GM23338 (cell line): Measurements from ENCODE around the gene ZBTB7A. TPM values are rescaled to one million over a fixed set of nuclear protein-coding genes. Genes with fewer than 3 reads are reported as not detected.

ENCODE experiments used
- ATAC-seq: fragments of 200-7000 bp; cut with Tn5 transposase; 3 replicates; pipeline ENCODE4 v1.9.1; 2020
- DNase-seq: peaks from one replicate; pipeline ENCODE4 v3.0.0-alpha.2; 2015; ENCODE audit warnings: low spot score
- H2AFZ ChIP-seq: fragments of 200-600 bp; sonication (generic); 2 replicates; pipeline ENCODE4 v1.8.0; 2016; ENCODE audit warnings: antibody characterized with exemption, mild to moderate bottlenecking, moderate library complexity
- H3F3A ChIP-seq: fragments of 200-600 bp; sonication (generic); replicated peaks from 2 replicates; pipeline ENCODE4 v1.8.0; 2017; ENCODE audit warnings: antibody characterized with exemption, mixed run types, low read depth
- H3K27ac ChIP-seq: fragments of 200-600 bp; sonication (generic); 2 replicates; pipeline ENCODE4 v1.6.1; 2016; ENCODE audit warnings: low read depth
- H3K27me3 ChIP-seq: fragments of 200-600 bp; sonication (generic); 2 replicates; pipeline ENCODE4 v1.8.0; 2016; ENCODE audit warnings: mild to moderate bottlenecking, mixed run types, moderate library complexity; ENCODE audit not compliant: insufficient read depth
- H3K36me3 ChIP-seq: fragments of 200-600 bp; sonication (generic); 2 replicates; pipeline ENCODE4 v1.8.0; 2016; ENCODE audit warnings: mild to moderate bottlenecking; ENCODE audit not compliant: insufficient read depth
- H3K4me1 ChIP-seq: fragments of 200-600 bp; sonication (generic); 2 replicates; pipeline ENCODE4 v1.8.0; 2016; ENCODE audit warnings: mild to moderate bottlenecking, moderate library complexity; ENCODE audit not compliant: insufficient read depth
- H3K4me2 ChIP-seq: fragments of 200-600 bp; sonication (generic); 2 replicates; pipeline ENCODE4 v1.7.1; 2017; ENCODE audit warnings: mixed run types
- H3K4me3 ChIP-seq: fragments of 200-600 bp; sonication (generic); 2 replicates; pipeline ENCODE4 v1.6.1; 2016; ENCODE audit warnings: mixed run types
- H3K79me2 ChIP-seq: fragments of 200-600 bp; sonication (generic); replicated peaks from 2 replicates; pipeline ENCODE4 v1.8.0; 2017; ENCODE audit warnings: mild to moderate bottlenecking; ENCODE audit not compliant: insufficient read depth
- H3K9me2 ChIP-seq: fragments of 200-600 bp; sonication (generic); 2 replicates; pipeline ENCODE4 v1.8.0; 2017; ENCODE audit not compliant: insufficient read depth
- H4K20me1 ChIP-seq: fragments of 200-600 bp; sonication (generic); replicated peaks from 2 replicates; pipeline ENCODE4 v1.8.0; 2017; ENCODE audit warnings: mild to moderate bottlenecking; ENCODE audit not compliant: insufficient read depth
- H3K27ac Mint-ChIP-seq: 2 replicates; pipeline ENCODE4 v1.8.0; 2020; ENCODE audit warnings: inconsistent platforms, mild to moderate bottlenecking, moderate library complexity, mixed read lengths
- H3K27me3 Mint-ChIP-seq: 3 replicates; pipeline ENCODE4 v1.8.0; 2022; ENCODE audit warnings: low read depth, mild to moderate bottlenecking, moderate library complexity, mixed read lengths, inconsistent platforms; ENCODE audit not compliant: insufficient read depth, poor library complexity
- H3K36me3 Mint-ChIP-seq: 3 replicates; pipeline ENCODE4 v1.8.0; 2021; ENCODE audit warnings: low read depth, mild to moderate bottlenecking, inconsistent platforms, moderate library complexity, mixed read lengths
- H3K4me1 Mint-ChIP-seq: 3 replicates; pipeline ENCODE4 v1.8.0; 2020; ENCODE audit warnings: mild to moderate bottlenecking, inconsistent platforms, mixed read lengths
- H3K4me3 Mint-ChIP-seq: 3 replicates; pipeline ENCODE4 v1.8.0; 2021; ENCODE audit warnings: moderate library complexity, mild to moderate bottlenecking, inconsistent platforms, mixed read lengths
- H3K9me3 Mint-ChIP-seq: 3 replicates; pipeline ENCODE4 v1.8.0; 2020; ENCODE audit warnings: moderate library complexity, mild to moderate bottlenecking, inconsistent platforms, mixed read lengths
- CREB1 ChIP-seq: fragments of 250-450 bp; sonication (Bioruptor Pico); IDR thresholded peaks from 2 replicates; pipeline ENCODE4 v1.5.0; 2020; ENCODE audit warnings: low read depth, mild to moderate bottlenecking, moderate library complexity
- EZH2 ChIP-seq: fragments of 200-600 bp; sonication (generic); IDR thresholded peaks from one replicate; pipeline ENCODE4 v1.8.0; 2017; ENCODE audit warnings: antibody characterized with exemption, mild to moderate bottlenecking, low read depth; ENCODE audit not compliant: unreplicated experiment
- EZH2phosphoT487 ChIP-seq: fragments of 200-600 bp; sonication (generic); IDR thresholded peaks from one replicate; pipeline ENCODE4 v1.8.1; 2018; ENCODE audit warnings: antibody characterized with exemption; ENCODE audit not compliant: unreplicated experiment
- NANOG ChIP-seq: IDR thresholded peaks from 2 replicates; pipeline ENCODE4 v1.6.1; 2016; ENCODE audit warnings: antibody characterized with exemption, borderline replicate concordance
- POLR2AphosphoS5 ChIP-seq: IDR thresholded peaks from 2 replicates; pipeline ENCODE4 v1.6.1; 2016; ENCODE audit warnings: antibody characterized with exemption, low read depth
- STAT1 ChIP-seq: IDR thresholded peaks from one replicate; pipeline ENCODE4 v1.6.1; 2016; ENCODE audit warnings: antibody characterized with exemption; ENCODE audit not compliant: unreplicated experiment
- ZNF114 ChIP-seq: fragments of 250-450 bp; sonication (Bioruptor Pico); IDR thresholded peaks from 2 replicates; pipeline ENCODE4 v1.5.0; 2020; ENCODE audit warnings: mild to moderate bottlenecking, moderate library complexity
- ZNF331 ChIP-seq: fragments of 250-450 bp; sonication (Bioruptor Pico); IDR thresholded peaks from 2 replicates; pipeline ENCODE4 v1.5.0; 2020; ENCODE audit warnings: low read depth, mild to moderate bottlenecking, moderate library complexity
- polyA plus RNA-seq: library from polyadenylated mRNA; unstranded; fragments of >200 nt; fragmentation: Nextera tagmentation; extraction: Ambion mirVana; gene quantifications from 2 replicates; pipeline ENCODE4 v1.2.1, GENCODE V29; 2016
- total RNA-seq: library from RNA; depleted of rRNA; stranded (reverse); fragments of >200 nt; shearing (Covaris generic); gene quantifications from 2 replicates; pipeline ENCODE4 v1.2.3, GENCODE V29; 2014
- TF ChIP-seq, protein P1 (sequence below): fragments of 250-450 bp; sonication (Bioruptor Pico); IDR thresholded peaks from 2 replicates; pipeline ENCODE4 v1.5.0; 2020; ENCODE audit warnings: mild to moderate bottlenecking, moderate library complexity

Gene ZBTB7A
- total and polyA plus RNA-seq, 2 experiments from 2014 or later = 9.5 to 35.0 TPM

DNA sequence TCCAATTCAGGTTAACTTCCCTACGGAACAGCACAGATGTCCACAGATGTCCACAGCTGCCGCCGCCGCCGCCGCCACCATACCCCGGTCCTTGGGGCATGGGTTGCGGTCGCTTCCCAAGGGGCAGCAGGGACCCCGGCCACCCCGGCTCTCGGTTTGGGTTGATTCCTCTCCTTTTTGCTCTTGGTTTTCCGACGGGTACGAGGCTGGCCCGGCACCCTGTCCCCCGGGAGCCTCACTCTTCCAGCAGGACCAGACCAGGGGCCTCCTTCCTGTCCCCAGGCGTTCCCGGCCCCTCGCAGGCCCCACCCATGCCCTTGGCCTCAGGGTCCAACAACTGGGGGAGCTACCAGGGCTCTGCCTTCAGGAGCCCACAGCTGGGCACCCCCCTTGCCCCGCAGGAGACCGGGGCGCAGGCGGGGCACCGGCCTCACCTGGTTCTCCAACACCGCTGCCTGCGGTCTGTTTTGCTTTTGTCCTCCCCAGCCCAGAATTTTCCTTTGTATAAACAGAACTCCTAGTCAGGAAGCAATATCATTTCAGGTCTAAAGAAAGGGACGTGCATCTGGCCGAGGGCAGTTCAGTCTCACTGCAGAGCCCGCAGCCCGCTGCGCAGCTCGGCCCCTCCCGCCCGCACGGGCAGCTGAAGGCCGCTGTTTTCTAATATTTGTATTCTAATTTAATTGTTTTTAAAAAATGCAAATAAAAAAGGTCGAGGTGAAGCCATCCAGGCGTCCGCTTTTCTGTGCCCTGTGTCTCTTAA lies 27.9 kb downstream of the ZBTB7A start:
- Histone ChIP-seq H4K20me1 (peaks cover 4% of the 10 kb centered on the region), H3K79me2 (no peaks in the 10 kb centered on the region), H3K4me2 (no peak overlapping the region), H2AFZ (no peak overlapping the region), H3F3A (peaks cover 15% of the 10 kb centered on the region; the same call in 1 of the 2 replicates), H3K4me3 (no peak overlapping the region), H3K4me1 (0 out of 2 replicates have a peak, but pooled peaks cover under 1% of the 10 kb centered on the region), H3K36me3 (no peaks in the 10 kb centered on the region; the same call in 1 of the 2 replicates), H3K9me2 (no peaks in the 10 kb centered on the region), H3K27me3 (no peaks in the 10 kb centered on the region), H3K27ac (peak overlapping the region; percentile 72; the same call in 1 of the 2 replicates)
- H3K9me3 Mint-ChIP-seq = no peaks in the 10 kb centered on the region; the same call in 2 of the 3 replicates
- H3K36me3 Mint-ChIP-seq = peaks cover 14% of the 10 kb centered on the region
- DNase-seq (no peak), ATAC-seq (no peak)
- no peak for TF ChIP-seq ZNF114 (CRISPR knock-in tag)
- TF ChIP-seq STAT1 = no peak
- TF ChIP-seq NANOG = no peak
- TF ChIP-seq EZH2phosphoT487 = no peak
- no peak for TF ChIP-seq POLR2AphosphoS5
- H3K27me3 Mint-ChIP-seq = peaks cover 11% of the 10 kb centered on the region
- H3K27ac Mint-ChIP-seq = no peak overlapping the region
- no peak overlapping the region for H3K4me3 Mint-ChIP-seq
- peaks cover 2% of the 10 kb centered on the region; the same call in 1 of the 3 replicates for H3K4me1 Mint-ChIP-seq

DNA sequence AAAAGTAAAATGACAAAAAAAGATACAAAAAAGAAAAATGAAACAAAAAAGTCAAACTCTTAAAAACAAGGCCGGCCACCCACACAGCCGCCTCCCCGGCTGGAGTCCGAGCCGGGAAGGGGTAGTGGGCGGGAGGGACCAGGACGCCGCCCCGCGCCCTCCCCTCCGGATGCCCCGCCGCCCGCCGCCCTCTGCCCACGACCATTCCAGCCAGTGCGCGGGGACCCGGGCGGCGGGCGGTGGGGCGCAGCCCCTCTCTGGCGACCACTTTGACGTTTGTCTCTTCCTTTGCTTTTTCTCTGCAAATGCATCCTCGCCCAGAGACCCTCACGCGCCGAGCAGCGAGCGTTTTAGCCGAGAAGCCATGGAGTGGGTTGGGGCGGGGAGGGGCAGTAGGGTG lies 28.6 kb downstream of the ZBTB7A start:
- no peaks in the 10 kb centered on the region for H3K27me3 ChIP-seq
- no peak overlapping the region for H2AFZ ChIP-seq
- DNase-seq = no peak
- no peaks in the 10 kb centered on the region; the same call in 1 of the 2 replicates for H3K36me3 ChIP-seq
- H3K9me2 ChIP-seq = no peaks in the 10 kb centered on the region
- no peak overlapping the region for H3K27ac ChIP-seq
- no peak overlapping the region for H3K4me3 Mint-ChIP-seq
- peaks cover 15% of the 10 kb centered on the region; the same call in 1 of the 2 replicates for H3F3A ChIP-seq
- H3K4me1 ChIP-seq = no peaks in the 10 kb centered on the region
- peaks cover 14% of the 10 kb centered on the region for H3K36me3 Mint-ChIP-seq
- peaks cover 11% of the 10 kb centered on the region for H3K27me3 Mint-ChIP-seq
- H3K4me3 ChIP-seq = no peak overlapping the region
- no peak; the same call in 1 of the 3 replicates for ATAC-seq
- no peaks in the 10 kb centered on the region; the same call in 2 of the 3 replicates for H3K9me3 Mint-ChIP-seq
- H3K79me2 ChIP-seq = no peaks in the 10 kb centered on the region
- no peaks in the 10 kb centered on the region; the same call in 1 of the 2 replicates for H4K20me1 ChIP-seq
- H3K4me1 Mint-ChIP-seq = no peaks in the 10 kb centered on the region; the same call in 2 of the 3 replicates
- TF ChIP-seq ZNF331 (CRISPR knock-in tag) = no peak
- TF ChIP-seq EZH2 = no peak
- no peak for TF ChIP-seq POLR2AphosphoS5
- TF ChIP-seq EZH2phosphoT487 = no peak
- no peak for TF ChIP-seq NANOG
- no peak for TF ChIP-seq CREB1 (CRISPR knock-in tag)
- TF ChIP-seq, protein P1, sequence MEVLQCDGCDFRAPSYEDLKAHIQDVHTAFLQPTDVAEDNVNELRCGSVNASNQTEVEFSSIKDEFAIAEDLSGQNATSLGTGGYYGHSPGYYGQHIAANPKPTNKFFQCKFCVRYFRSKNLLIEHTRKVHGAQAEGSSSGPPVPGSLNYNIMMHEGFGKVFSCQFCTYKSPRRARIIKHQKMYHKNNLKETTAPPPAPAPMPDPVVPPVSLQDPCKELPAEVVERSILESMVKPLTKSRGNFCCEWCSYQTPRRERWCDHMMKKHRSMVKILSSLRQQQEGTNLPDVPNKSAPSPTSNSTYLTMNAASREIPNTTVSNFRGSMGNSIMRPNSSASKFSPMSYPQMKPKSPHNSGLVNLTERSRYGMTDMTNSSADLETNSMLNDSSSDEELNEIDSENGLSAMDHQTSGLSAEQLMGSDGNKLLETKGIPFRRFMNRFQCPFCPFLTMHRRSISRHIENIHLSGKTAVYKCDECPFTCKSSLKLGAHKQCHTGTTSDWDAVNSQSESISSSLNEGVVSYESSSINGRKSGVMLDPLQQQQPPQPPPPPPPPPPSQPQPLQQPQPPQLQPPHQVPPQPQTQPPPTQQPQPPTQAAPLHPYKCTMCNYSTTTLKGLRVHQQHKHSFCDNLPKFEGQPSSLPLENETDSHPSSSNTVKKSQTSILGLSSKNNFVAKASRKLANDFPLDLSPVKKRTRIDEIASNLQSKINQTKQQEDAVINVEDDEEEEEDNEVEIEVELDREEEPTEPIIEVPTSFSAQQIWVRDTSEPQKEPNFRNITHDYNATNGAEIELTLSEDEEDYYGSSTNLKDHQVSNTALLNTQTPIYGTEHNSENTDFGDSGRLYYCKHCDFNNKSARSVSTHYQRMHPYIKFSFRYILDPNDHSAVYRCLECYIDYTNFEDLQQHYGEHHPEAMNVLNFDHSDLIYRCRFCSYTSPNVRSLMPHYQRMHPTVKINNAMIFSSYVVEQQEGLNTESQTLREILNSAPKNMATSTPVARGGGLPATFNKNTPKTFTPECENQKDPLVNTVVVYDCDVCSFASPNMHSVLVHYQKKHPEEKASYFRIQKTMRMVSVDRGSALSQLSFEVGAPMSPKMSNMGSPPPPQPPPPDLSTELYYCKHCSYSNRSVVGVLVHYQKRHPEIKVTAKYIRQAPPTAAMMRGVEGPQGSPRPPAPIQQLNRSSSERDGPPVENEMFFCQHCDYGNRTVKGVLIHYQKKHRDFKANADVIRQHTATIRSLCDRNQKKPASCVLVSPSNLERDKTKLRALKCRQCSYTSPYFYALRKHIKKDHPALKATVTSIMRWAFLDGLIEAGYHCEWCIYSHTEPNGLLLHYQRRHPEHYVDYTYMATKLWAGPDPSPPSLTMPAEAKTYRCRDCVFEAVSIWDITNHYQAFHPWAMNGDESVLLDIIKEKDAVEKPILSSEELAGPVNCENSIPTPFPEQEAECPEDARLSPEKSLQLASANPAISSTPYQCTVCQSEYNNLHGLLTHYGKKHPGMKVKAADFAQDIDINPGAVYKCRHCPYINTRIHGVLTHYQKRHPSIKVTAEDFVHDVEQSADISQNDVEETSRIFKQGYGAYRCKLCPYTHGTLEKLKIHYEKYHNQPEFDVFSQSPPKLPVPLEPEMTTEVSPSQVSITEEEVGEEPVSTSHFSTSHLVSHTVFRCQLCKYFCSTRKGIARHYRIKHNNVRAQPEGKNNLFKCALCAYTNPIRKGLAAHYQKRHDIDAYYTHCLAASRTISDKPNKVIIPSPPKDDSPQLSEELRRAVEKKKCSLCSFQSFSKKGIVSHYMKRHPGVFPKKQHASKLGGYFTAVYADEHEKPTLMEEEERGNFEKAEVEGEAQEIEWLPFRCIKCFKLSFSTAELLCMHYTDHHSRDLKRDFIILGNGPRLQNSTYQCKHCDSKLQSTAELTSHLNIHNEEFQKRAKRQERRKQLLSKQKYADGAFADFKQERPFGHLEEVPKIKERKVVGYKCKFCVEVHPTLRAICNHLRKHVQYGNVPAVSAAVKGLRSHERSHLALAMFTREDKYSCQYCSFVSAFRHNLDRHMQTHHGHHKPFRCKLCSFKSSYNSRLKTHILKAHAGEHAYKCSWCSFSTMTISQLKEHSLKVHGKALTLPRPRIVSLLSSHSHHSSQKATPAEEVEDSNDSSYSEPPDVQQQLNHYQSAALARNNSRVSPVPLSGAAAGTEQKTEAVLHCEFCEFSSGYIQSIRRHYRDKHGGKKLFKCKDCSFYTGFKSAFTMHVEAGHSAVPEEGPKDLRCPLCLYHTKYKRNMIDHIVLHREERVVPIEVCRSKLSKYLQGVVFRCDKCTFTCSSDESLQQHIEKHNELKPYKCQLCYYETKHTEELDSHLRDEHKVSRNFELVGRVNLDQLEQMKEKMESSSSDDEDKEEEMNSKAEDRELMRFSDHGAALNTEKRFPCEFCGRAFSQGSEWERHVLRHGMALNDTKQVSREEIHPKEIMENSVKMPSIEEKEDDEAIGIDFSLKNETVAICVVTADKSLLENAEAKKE (CRISPR knock-in tag) = no peak
- TF ChIP-seq ZNF114 (CRISPR knock-in tag) = no peak
- no peak overlapping the region for H3K4me2 ChIP-seq
- H3K27ac Mint-ChIP-seq = no peak overlapping the region
